GM21737 (cell line): Measurements from ENCODE around the gene PINK1.
"Not testable (repeated sequence)": the region's sequence is repeated elsewhere in the genome, so short reads cannot be mapped to it uniquely, and the experiment has no call there.

Experiments used
- ATAC-seq: cut with Tn5 transposase; IDR thresholded peaks from one replicate; pipeline ENCODE4 v1.9.1; 2021; ENCODE audit warnings: mild to moderate bottlenecking, moderate library complexity; ENCODE audit not compliant: unreplicated experiment

PINK1 gene

GRCh38 chr1:20633190-20634064, at the start of gene PINK1:
TSS of gene PINK1 (plus strand) at chr1:20633458. CDS start at chr1:20633549, 91 bp downstream.
- peak; percentile 56 for ATAC-seq

GRCh38 chr1:20584890-20585289, 48.4 kb upstream of the PINK1 start:
- no peak for ATAC-seq

- ATAC-seq: no peak
These were observed 46.2 kb upstream of the PINK1 start for GRCh38 chr1:20586953-20587660.

GRCh38 chr1:20587661-20588053, 45.6 kb upstream of the PINK1 start:
- no peak for ATAC-seq

- ATAC-seq: no peak
These were observed 44.5 kb upstream of the PINK1 start, which contains the start of gene CDA for GRCh38 chr1:20588634-20589225. TSS of gene CDA (plus strand) at chr1:20589097. CDS start at chr1:20589130, 33 bp downstream.

GRCh38 chr1:20589331-20590278, 43.7 kb upstream of the PINK1 start:
- no peak for ATAC-seq

- ATAC-seq: no peak
These were observed 42.9 kb upstream of the PINK1 start for GRCh38 chr1:20590306-20590777.

- ATAC-seq: no peak
These were observed 39.5 kb upstream of the PINK1 start for GRCh38 chr1:20593756-20594155.

GRCh38 chr1:20594746-20595145, 38.5 kb upstream of the PINK1 start:
- no peak for ATAC-seq

- no peak for ATAC-seq
These were observed 37.2 kb upstream of the PINK1 start for GRCh38 chr1:20596106-20596505.

GRCh38 chr1:20597650-20598049, 35.6 kb upstream of the PINK1 start:
- no peak for ATAC-seq

GRCh38 chr1:20600156-20600555, 33.1 kb upstream of the PINK1 start:
- no peak for ATAC-seq

- ATAC-seq: no peak
These were observed 32.0 kb upstream of the PINK1 start for GRCh38 chr1:20601129-20601825.

- ATAC-seq: no peak
These were observed 30.3 kb upstream of the PINK1 start for GRCh38 chr1:20602851-20603450.

- no peak for ATAC-seq
These were observed 29.5 kb upstream of the PINK1 start for GRCh38 chr1:20603504-20604464.

GRCh38 chr1:20604678-20605077, 28.6 kb upstream of the PINK1 start:
- ATAC-seq: no peak

GRCh38 chr1:20606801-20607570, 26.3 kb upstream of the PINK1 start:
- not testable (repeated sequence) for ATAC-seq
